H1 (cell line): ENCODE results near the gene KLF12.

Experiments used
- CBX5 ChIP-seq: fragments of 300-800, 300-1000 bp; sonication (generic); IDR thresholded peaks from 2 replicates; pipeline ENCODE4 v1.7.1; 2016; ENCODE audit warnings: antibody characterized with exemption, low read length, low read depth
- EP300 ChIP-seq, 2 experiments: IDR thresholded peaks; 1 replicate in 1 of 2; 2 replicates in 1 of 2; pipeline ENCODE4 v1.6.1; 2011 to 2012; ENCODE audit warnings: low read depth in 2 of 2, low read length in 2 of 2, mild to moderate bottlenecking in 2 of 2, borderline replicate concordance in 1 of 2, inconsistent platforms in 1 of 2, moderate library complexity in 1 of 2
- JUN ChIP-seq: IDR thresholded peaks from 2 replicates; pipeline ENCODE4 v1.6.1; 2011; ENCODE audit warnings: low read depth, mild to moderate bottlenecking, improper control_type of control experiment, low read length
- KDM1A ChIP-seq: fragments of 200-600, 300-600 bp; sonication (generic); IDR thresholded peaks from 2 replicates; pipeline ENCODE4 v1.7.1; 2016; ENCODE audit warnings: mild to moderate bottlenecking, low read length, borderline replicate concordance
- POLR2A ChIP-seq, 2 experiments: IDR thresholded peaks; 1 replicate in 1 of 2; 2 replicates in 1 of 2; pipeline ENCODE4 v1.6.1; 2011; ENCODE audit warnings: low read depth in 2 of 2, low read length in 2 of 2, mild to moderate bottlenecking in 2 of 2; ENCODE audit errors: control extremely low read depth in 1 of 2
- POLR2AphosphoS5 ChIP-seq: IDR thresholded peaks from 2 replicates; pipeline ENCODE4 v1.6.1; 2011; ENCODE audit warnings: low read depth, low read length
- TF ChIP-seq, protein P1 (sequence below), 3 experiments: IDR thresholded peaks; 1 replicate in 2 of 3; 2 replicates in 1 of 3; pipeline versions ENCODE4 v1.5.1 to v1.6.1; 2011; ENCODE audit warnings: low read length in 3 of 3, mild to moderate bottlenecking in 3 of 3, inconsistent platforms in 2 of 3, low read depth in 1 of 3, moderate library complexity in 1 of 3; ENCODE audit not compliant: insufficient read depth in 1 of 3; ENCODE audit errors: control extremely low read depth in 1 of 3

DNA sequence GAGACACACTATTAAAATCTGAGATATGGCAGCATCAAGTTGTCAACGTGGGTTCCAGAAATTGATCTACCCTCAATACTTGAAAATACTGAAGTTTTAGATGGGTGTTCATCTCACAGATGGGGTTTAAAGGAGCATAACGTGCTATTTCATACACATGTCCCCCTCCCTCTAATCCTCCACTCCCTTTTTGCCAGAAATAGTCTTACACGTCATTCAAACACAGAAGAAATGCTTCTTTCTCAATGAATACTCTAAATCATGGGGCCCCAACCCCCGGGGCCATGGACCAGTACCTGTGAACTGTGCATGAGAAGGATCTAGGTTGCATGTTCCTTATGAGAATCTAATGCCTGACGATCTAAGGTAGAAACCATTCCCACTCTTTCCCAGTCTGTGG, 19.6 kb downstream of the KLF12 start:
- TF ChIP-seq JUN (no peak), EP300 (IDR thresholded peaks at IDR 0.05; ENCODE audit: borderline replicate concordance in 1 of 2, low read depth in 2 of 2, low read length in 2 of 2) (no peak), POLR2AphosphoS5 (no peak), POLR2A (IDR thresholded peaks at IDR 0.05; ENCODE audit: control extremely low read depth in 1 of 2, low read depth in 2 of 2, low read length in 2 of 2) (no peak), CBX5 (no peak), KDM1A (no peak)
- TF ChIP-seq, protein P1, sequence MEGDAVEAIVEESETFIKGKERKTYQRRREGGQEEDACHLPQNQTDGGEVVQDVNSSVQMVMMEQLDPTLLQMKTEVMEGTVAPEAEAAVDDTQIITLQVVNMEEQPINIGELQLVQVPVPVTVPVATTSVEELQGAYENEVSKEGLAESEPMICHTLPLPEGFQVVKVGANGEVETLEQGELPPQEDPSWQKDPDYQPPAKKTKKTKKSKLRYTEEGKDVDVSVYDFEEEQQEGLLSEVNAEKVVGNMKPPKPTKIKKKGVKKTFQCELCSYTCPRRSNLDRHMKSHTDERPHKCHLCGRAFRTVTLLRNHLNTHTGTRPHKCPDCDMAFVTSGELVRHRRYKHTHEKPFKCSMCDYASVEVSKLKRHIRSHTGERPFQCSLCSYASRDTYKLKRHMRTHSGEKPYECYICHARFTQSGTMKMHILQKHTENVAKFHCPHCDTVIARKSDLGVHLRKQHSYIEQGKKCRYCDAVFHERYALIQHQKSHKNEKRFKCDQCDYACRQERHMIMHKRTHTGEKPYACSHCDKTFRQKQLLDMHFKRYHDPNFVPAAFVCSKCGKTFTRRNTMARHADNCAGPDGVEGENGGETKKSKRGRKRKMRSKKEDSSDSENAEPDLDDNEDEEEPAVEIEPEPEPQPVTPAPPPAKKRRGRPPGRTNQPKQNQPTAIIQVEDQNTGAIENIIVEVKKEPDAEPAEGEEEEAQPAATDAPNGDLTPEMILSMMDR (IDR thresholded peaks at IDR 0.05; ENCODE audit: control extremely low read depth in 1 of 3, insufficient read depth in 1 of 3, low read depth in 1 of 3, low read length in 3 of 3): no peak
